NCI-H524 treated with DMSO at 0.1 percent for 48 hours (cell line): Measurements from ENCODE around the gene MRPL54.

Experiments used
- DNase-seq: peaks from one replicate; lab custom pipeline; 2025; lab: John Stamatoyannopoulos, UW

The MRPL54 gene

DNA sequence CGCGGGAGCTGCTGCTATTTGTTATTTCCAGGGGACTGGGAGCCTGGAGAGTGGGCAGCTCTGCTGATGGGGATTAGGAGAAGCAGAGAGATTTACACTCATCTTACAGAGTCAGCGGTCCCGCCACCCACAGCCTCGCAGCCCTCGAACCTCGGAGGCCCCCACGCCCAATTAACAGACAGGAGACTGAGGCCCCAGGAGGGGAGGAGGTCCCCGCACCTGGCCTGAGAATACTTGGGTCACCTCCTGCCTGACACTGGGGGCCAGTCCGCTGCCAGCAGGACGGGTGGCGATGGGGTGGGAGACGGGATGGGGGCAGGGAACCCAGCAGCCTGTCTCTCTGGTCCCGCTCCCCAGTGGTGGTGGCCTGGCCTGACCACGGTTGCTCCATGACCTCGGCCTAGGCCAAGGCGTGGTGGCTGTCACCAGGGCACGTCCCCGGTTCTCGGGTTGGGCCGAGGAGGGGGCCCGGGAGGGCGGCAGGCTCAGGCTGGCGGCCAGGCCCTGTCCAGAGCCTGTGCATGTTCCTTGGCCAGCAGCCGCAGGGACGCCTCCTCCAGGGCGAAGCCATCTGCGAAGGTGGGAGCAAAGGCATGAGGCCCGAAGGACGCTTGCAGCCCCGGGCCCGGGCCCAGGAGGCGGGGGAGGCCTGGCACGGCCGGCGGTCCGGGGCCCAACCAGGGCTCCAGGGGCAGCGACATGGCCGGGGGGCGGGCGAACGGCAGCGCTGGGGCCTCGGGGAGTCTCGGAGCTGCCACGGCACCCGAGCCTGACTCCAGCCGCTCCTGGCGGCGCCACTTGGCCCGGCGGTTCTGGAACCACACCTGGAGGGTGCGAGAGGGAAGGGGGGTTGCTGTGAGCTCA lies 7.9 kb downstream of the MRPL54 start:
- DNase-seq = no peak

DNA sequence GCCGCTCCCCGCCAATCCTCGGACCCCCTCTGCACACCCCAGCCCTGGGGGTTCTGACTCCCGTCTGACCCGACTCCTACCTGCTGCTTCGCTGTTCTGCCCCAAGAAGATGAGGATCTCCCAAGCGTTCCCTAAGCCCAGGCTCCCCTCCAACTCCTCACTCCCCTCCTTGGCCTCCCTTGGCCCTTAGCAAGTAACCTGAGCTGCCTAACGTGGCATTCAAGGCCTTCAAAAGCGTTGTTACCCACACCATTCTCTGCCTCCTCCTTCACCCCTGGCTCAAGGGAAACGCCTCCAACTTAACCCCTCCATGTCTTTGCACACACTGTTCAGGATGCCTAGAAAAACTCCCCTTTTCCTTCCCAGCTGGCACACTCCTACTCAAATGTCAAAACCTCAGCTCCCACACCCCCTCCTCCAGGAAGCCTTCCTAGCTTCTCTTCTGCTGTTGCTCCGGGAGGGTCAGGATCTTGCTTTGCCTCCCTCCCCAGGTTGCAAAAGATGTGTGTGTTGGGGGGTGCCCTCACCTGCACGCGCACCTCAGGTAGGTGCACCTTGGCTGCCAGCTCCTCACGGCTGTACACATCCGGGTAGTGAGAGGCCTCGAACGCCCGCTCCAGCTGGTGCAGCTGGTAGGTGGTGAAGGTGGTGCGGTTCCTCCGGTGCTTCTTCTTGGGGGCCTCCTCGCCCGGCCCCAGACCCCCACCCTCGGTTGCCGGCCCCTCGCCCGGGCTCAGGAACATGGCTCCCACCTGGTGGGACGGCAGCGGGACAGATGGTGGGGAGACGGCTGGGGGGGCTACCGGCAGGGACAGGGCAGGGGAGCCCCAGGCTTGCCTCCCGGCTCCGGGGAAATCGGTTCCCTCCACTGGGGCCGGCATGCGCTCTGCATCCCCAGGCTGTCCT lies 8.8 kb downstream of the MRPL54 start:
- no peak for DNase-seq

DNA sequence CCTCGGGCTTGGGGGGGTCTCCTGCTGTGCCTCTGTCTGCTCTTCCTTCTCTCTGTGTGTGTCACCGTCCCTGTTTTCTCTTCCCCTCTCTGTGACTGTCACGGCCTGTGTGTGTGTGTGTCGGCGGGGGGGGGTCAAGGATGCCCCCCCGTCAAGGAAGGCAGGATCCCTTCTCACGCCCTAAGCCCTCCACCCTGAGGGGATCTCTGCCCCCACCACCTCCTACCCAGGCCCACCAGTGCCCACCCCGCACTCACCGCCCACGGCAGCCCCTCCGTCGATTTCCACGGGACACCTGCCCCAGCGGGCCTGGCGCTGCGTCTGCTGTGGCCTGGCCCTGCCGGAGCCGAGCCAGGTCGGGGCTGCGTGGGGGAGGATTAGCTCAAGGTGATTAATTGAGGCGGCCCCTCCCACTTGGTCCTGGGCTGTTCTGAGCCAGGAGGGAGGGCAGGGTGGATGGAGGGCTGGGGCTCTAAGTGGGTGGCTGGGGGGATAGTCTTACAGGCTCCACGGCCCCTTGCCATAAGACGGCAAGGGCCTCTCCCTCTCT lies 9.5 kb downstream of the MRPL54 start, which contains the start of gene RAX2:
Gene RAX2, minus strand, starts transcription at position 323 of the 550 bp plus-strand sequence. CDS start 486 bp downstream, outside the sequence.
- no peak for DNase-seq

DNA sequence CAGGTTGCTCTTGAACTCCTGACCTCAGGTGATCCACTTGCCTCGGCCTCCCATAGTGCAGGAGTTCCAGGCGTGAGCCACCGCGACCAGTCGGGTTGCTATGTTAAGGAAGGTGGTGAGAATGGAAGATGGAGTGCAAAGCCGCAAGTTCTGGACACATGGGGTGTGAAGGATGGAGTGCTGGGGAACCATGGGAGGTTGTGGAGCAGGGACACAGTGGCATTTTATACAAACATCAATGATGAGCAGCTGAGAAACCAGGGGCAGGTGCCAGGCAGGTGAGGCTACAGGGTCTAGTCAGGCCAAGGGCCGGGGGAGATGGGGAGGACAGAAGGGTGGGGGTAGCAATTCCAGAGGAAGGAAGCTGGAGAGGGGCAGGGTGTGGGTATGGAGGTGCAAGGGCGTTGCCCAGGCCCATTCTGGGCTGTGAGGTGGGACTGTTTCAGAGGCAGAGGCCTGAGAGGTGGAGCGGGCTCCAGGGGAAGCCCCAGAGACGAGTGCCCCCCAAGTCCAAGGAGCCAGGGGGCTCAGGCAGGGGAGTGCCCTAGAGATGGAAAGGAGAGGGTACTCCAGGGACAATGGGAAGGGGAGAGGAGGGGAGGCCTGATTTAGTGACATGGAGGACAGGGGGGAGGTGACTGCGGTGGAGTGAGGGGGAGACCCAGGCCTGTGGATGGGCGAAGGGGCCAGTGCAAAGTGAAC lies 11.5 kb downstream of the MRPL54 start:
- DNase-seq = no peak

DNA sequence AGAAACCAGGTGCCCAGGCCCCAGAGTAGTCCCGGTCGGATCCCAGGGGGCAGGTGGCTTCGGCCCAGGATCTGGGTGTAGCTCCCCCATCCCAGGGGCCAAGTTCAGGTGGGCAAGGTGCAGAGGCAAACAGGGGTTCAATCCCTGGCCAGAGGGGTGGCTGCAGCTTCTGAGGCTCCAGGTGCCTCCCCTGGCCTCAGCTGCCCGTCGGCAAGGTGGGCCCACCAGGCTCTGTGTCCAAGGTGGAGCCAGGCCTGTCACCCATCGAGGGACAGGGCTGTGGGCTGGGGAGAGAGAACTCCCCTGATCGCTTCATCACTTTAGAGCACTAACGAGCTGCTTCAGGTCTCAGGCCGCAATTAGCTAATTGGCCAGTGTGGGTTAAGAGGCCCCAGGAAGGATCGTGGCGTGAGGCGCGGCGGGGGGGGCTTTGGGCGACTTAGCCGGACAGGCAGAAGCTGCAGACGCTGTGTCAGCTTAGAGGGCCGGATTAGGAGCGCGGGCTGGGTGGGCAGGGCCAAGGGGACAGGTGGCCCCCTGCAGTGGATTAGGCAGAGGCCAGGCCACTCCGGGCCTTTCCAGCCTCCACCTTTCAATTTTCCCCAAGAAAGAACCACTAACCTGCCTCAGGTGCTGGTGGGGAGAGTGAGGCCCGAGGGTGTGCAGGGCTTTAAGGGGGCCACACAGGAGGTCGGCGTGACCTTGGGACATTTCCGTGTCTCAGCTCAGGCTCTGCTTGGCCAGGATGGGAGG lies 12.3 kb downstream of the MRPL54 start:
- DNase-seq = no peak

DNA sequence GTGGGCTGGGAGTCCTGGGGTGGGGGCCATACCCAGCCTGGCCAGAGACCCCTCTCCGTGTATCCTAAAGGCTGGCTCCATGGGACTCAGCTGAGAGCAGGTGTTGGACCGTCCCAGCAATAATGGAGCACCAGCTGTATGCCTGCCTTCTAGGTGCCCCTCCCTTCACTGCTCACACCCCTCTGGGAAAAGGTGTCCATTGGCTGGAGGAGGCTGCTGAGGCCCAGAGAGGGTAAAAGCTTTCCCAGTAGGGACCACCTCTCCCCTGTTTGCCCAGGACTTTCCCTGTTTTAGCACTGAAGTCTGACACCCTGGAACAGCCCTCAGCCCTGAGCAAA lies 12.9 kb downstream of the MRPL54 start:
- no peak for DNase-seq

DNA sequence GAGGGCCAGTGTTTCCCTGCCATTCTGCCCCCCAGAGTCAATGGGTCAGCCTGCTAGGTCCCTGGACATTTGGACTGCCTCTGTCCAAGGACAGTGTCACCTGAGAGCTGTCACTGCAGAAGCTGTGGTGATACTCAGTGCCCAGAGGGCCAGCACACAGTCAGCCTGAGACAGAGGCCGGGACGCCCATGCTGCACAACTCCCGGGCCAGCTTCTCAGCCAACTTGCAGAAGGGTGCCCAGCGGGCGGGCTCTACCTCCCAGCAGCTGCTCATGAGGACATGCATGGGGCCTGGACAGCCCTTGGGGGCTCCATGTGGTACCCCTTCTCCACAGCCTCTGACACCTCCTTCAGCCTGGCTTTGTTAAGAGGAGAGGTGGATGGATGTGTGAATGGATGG lies 13.3 kb downstream of the MRPL54 start:
- no peak for DNase-seq

DNA sequence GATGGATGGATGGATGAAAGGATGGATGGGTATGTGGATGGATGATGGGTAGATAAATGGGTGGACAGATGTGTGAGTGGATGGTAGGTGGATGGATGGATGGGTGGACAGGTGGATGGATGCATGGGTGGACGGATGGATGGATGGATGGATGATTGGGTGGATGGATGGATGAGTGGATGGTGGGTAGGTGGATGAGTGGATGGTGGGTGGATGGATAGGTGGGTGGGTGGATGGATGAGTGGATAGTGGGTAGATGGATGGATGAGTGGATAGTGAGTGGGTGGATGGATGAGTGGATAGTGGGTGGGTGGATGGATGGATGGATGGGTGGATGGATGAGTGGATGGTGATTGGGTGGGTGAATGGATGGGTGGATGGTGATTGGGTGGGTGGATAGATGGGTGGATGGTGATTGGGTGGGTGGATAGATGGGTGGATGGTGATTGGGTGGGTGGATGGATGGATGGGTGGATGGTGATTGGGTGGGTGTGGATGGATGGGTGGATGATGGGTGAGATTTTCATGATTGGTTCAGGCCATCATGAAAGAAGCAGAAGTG lies 14.1 kb downstream of the MRPL54 start:
- no peak for DNase-seq

DNA sequence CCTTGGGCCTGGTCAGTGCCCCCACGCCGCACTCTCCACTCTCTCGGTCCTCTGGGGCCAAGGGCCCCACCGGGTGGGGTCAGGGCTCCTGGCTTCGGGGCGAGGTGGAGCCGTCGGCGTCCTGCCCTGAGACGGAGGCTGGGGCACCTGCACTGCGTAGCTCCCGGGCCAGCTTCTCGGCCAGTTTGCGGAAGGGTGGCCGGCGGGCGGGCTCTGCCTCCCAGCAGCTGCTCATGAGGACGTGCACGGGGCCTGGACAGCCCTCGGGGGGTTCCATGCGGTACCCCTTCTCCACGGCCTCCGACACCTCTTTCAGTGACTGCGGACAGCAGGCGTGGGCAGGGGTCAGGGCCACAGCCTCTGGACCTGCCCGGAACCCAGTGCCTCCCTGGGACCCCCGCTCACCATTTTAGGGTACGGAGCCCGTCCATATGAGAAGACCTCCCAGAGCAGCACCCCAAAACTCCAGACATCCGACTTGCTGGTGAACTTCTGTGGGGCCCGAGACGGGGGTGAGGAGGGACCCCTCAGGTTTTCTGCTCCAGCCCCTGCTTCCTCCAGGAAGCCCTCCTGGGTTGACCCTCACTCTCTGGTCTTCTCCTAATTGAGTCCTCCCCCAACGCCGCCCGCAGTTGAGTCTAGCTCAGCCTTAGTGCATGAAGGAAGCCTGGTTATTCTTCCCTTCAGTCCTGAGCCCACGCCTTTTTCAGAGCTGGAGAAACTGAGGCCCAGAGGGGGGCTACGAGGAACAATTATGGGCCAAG lies 15.8 kb downstream of the MRPL54 start:
- DNase-seq = no peak

DNA sequence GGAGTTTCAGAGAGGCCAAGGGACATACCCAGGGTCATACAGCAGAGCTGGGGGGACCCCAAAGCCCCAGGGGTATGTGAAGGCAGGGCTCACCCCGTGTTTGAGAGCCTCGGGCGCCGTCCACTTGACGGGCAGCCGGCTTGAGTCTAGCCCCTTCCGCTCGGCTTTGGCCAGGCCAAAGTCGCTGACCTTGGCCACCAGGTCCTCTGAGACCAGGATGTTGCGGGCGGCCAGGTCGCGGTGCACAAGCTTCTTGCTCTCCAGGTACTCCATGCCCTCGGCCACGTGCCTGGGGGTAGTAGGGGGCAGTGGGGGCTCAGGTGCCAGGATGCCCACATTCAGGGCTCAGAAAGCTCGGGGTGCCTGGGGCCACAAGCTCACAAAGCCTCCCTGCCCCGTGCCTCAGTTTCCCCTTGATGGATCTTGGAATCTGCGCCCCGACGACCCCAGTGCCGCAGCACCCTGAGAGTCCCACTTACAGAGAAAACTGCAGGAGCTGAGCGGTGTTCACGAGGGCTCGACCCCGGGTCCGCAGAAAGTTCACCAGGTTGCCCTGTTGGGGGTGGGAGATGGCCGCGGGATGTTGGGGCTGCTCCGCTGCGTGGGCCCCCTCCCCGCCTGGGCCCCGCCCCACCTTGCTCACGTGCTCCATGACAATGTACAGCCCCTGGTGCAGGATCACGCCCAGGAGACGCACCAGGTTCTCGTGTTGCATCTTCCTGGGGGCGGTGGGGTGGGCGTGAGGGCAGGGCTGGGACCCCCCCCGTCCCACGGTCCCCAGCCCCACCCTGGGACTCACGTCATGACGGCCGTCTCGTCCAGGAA lies 16.6 kb downstream of the MRPL54 start:
- no peak for DNase-seq

DNA sequence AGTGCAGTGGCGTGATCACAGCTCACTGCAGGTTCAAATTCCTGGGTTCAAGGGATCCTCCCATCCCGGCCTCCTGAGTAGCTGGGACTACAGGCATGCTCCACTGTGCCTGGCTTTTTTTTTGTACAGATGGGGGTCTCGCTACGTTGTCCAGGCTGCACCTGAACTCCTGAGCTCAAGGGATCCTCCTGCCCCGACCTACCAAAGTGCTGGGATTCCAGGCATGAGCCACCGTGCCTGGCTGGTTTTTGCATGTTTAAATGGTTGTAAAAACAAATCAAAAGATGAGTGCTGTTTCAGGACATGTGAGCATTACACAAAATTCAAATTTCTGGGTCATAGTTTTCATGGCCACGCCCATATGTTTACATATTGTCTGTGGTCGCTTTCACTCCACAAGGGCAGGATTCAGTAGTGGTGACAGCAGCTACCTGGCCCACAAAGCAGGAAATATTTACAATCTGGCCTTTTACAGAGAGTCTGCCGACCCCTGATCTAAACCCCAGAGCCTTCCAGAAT lies 18.4 kb downstream of the MRPL54 start:
- DNase-seq = no peak

DNA sequence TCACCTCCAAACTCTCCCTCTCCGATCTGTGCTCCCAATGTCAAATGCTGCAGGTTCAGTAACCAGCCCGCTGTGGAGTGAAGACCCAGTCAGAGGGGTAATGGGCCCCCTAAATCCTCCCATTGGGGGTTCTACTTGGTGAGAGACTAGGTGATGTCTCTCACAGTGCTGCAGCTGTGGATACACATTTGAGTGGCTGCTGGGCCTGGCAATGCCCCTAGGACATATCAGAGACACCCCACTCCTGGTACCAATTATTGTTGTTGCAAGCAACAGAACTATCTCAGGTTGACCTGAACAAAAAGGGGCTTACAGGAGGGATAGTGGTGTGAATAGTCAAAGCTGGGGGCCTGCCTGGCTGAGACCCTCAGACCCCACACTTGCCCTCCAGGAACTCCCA lies 19.1 kb downstream of the MRPL54 start:
- no peak for DNase-seq

DNA sequence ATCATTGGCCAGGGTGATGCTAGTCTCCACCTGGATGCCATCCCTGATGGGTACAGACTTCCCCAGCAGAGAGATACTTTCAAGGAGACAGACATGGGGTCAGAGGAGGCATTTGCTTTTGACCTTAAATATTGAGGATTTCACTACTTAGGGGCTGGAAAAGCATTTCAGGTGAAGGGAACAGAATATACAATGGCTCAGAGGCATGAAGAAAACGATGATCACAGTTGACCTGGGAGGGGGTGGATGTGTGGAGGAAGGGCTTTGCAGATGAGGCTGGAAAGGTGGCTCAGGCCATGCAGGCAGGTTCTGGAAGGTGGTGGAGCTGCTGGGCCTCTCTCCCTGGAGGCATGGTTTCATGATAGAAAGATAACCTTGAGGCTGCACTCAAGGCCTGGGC lies 19.8 kb downstream of the MRPL54 start:
- no peak for DNase-seq

DNA sequence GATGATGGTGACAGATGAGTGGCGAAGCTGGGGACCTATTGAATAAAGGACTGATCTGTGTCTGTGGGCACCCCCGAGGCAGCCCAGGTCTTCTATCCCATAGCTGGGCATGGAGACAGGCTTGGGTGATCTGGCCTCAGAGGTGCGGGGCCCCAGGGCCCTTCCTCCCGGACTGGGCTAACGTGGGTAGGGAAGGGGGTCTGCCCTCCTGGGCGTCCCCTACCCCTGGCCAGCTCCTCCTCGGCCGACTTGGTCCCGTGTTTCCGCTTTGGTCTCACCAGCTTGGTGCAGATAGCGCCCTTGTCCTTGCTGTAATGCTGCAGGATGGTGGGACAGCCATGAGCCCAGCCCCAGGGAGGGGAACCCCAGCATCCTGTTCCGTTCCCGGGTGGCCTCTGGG lies 20.4 kb downstream of the MRPL54 start:
- DNase-seq = no peak

DNA sequence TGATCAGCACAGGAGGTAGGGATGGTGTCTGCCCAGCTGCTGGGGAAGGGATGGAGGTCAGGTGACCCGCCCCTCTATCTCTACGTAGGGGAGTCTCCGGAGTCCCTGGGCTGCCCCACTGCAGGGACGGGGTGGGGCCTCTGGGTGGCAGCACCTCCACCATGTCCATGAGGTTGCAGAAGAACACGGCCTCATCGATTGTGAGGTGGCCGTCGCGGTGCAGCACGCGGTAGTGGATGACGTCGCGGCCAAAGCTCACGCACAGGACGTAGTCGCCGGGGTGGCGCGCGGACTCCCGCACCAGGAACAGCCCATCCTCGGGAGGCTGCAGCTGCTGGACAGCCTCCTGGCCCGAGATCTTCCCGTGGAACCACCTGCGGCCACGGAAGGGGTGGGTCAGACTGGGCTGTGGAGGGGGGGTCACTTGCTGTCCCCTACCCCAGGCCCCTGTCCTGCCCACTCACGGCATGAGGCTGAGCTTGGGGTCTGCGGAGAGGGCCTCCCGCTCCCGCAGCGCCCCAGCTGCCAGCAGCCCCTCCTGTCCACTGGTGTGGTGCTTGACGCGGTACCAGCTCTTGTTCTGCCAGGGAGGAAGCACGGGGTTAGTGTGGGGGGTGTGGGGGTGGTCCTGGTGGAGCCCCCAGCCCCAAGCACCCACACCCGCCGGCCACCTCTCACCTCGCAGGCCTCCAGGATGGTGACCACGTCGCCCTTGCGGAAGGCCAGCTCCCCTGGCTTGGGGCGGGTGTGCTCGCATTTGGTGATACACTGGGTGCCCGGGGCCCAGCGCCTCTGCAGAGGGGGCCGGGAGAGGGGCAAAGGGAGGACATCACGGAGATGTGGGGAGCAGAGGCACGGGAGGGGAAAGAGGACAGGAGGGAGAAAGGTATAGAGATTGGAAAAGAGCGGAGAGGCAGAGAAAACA lies 21.4 kb downstream of the MRPL54 start:
- DNase-seq = no peak

DNA sequence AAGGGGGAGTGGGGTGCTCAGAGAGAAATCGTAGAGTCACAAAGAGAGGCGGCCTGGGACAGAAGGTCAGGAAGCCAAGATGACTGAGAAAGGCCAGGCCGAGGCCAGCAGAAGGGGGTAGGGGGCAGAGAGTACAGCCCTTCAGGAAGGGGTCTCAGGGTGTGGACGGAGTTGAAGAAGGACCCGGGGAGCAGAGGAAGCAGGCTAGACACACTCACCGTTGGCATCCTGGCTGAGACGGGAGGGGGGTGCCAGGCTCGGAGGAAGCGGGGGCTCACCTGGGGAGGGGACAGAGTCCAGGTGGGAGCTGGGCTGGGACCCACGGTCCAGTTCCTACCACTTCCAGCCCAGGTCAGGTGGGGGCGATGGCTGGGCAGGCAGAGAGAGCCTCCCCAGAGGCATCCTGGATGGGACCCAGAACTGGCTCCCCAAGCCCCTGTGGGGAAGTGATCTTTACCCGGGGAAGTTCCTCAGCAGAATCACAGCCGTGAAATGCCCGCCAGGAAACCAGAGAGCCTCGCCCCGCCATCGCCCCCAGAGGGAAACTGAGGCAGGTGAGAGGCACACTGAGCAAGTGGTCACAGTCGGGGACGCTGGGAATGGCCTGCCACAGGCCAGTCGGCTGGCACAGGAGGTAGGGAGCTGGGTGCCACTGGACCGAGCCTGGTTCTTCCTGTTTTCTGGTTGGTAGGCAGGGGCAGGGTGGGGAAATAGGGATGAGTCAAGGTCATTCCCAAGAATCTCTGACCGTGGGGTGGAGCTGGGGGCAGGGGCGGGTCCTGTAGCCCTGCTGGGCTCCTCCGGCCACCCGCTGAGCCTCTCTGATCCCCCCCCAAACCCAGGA lies 22.3 kb downstream of the MRPL54 start:
- no peak for DNase-seq

DNA sequence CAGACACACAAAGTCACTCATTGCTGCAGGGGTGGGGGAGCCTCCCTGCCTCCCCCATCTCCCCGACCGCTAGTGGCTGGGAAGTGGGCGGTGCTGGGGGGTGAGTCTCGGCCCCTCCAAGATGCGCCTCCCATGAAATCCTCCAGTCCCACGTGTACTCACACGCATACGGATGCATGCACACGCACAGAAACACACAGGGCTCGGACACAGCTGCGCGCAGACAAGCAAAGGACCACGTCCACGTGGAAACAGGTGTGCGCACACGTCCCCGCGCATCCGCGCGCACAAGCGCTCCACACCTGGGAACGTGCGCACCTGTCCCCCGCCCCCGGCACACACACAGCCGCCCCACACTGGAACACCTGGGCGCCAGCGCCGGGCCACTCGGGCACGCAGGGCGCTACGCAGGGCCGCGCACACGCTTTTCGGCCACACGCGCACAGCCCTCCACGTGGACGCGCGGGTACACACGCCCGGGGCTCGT lies 23.0 kb downstream of the MRPL54 start:
- no peak for DNase-seq
